GM21423 (cell line): ENCODE measurements around the gene RETSAT.
"Not testable (repeated sequence)": the region's sequence is repeated elsewhere in the genome, so short reads cannot be mapped to it uniquely, and the experiment has no call there.

Source experiments
- ATAC-seq: cut with Tn5 transposase; IDR thresholded peaks from one replicate; pipeline ENCODE4 v1.9.1; 2021; ENCODE audit warnings: mild to moderate bottlenecking, moderate library complexity; ENCODE audit not compliant: unreplicated experiment

Gene RETSAT

DNA sequence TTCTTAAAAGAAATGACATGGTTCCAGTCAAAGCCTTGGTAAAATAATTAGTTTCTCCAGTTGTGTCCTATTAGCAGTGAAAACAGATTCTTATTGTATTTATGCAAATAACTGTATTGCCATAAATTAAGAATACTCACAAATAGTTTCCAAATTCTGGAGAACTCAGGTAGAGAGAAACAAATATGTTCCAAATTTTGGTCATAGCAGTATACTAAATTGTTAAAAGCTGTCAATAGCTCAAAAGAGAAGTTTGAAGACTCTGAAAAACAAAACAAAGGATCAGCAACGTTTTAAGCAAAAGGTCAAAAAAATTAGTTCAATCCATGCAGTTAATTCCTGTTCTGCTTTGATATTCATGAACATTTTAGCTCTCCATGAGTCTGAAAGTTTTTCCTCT lies 25.7 kb upstream of the RETSAT start:
- ATAC-seq: no peak

- ATAC-seq: no peak
Measured at GRCh38 chr2:85378257-85378656, 23.9 kb upstream of the RETSAT start.

DNA sequence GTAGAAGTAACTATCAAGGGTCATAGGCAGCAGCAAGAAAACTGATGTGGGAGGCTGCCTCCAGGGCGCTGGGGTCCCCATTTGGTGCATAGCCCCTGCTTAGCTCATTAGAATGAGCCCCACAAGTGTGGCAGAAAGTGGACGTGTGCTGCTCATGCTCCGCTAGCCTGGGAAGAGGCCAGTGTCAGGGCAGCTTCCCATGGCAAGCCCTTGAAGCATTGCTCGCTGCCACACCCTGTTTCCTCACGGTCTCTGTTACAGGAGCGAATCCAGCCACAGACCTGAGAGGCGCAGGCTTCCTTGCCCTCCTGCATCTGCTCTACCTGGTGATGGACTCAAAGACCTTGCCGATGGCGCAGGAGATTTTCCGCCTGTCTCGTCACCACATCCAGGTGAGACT lies 22.8 kb upstream of the RETSAT start:
- ATAC-seq: no peak

DNA sequence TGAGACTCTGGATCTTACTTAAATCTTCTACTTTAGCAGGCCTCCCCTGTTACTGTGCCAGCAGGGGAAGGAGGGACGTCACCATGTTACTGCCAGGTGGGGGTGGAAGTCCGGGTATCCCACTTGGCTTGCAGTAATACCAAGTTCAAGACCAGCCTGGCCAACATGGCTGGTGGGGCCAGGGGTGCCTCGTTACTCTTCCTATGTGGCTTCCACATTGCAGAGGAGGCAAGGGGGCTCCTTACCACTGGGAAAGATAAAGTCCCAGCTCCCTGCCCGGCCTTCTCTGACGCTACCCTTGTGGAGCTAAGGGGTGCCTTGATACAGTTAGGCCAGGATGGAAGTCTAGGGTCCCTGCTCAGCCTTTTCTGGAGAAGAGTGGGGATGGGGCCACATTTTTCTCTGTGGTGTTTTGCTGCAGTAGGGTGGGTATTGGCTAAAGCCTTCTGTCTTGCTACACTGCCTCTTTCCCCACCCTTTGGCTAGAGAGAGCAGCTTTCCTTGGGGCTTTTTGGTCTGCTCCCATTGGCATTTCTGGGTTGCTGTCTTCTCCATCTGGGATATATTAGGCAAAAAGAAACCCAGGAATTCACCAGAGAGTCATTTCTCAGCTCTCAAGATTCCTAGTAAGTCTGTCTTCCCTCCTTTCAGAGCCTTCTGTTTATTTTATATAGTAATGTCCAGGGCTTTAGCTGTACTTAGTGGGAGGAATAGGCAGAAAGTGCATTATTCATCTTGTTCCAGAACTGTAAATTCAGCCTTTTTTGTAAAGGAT lies 22.1 kb upstream of the RETSAT start:
- ATAC-seq: no peak

- ATAC-seq: no peak
Measured at GRCh38 chr2:85371045-85371444, 16.7 kb upstream of the RETSAT start.

DNA sequence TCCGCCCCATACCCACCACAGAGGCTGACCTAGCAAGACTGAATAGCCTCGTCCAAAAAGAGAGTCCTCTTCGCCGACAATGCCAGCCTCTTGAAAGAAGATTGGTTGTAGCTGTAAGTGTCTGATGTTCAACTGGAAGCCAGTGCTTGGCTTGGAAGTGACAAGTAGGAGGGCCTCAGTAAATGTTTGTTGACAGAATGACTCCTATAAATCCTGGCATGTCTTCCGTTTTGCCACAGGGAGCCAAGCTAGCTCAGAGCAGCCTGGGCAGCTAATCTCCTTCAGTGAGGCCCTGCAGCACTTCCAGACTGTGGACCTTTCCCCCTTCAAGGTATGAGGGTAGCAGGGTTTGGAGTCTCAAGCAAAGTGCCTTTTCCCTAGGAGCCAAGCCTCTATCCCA lies 15.2 kb upstream of the RETSAT start:
- no peak for ATAC-seq

DNA sequence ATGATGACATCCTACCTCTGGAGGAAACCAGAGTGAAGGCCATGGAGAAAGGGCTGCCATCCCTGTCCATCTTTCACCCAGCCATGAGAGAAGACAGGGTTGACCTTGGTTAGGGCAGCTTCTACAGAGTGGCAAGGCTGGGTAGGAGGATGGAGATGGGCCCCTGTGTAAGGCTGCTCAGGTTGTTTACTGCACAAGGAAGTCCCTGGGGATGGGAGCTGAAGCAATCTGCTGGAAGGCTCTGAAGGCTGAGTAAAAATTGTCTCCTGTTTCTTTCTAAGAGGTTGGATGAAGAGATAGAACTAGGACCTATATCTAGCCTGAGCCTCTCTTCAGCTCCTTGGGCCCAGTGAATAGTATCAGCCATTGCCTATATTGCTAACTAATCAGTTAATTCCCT lies 14.6 kb upstream of the RETSAT start:
- no peak for ATAC-seq

DNA sequence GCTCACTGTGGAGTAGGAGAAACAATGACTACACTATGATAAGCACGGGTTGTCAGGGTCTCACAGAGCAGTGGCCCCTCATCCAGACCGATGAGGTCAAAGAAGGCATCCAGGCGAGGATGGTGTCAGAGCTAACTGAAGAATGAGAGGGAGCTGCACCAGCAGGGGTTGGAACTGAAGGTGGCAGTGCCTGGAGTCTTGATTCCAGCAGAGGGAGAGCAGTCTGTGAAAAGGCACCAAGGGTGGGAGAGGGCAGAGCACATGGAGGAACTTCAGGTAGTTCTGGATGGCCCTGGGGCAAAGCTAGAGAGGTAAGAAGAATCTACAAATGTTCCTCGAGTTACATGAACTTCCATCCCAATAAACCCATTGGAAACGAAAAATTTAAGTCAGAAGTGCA lies 12.9 kb upstream of the RETSAT start:
- no peak for ATAC-seq

GRCh38 chr2:85362653-85363387 lies 8.5 kb upstream of the RETSAT start:
- not testable (repeated sequence) for ATAC-seq

- no peak for ATAC-seq
Measured at GRCh38 chr2:85357736-85358135, 3.4 kb upstream of the RETSAT start.

GRCh38 chr2:85356186-85356585 lies 1.9 kb upstream of the RETSAT start:
- no peak for ATAC-seq

DNA sequence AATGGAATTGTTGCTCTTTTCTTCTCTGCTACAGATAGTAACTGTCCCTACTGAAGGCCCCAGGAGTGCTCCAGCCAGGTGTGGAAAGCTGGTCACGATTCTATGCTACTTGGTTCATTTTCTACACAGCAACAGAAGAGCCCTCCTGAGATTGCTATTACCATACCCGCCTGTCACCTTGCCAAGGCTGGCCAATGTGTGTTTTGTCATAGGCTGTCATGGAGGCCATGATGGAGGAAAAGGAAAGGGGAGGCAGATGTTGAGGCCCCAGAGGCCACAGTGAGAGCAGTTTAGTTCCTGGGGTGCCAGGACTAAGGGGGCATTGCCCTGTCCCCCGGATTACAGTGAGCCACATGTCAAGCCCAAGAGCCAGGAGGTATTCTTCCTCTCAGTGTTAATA lies 1.2 kb upstream of the RETSAT start:
- no peak for ATAC-seq

DNA sequence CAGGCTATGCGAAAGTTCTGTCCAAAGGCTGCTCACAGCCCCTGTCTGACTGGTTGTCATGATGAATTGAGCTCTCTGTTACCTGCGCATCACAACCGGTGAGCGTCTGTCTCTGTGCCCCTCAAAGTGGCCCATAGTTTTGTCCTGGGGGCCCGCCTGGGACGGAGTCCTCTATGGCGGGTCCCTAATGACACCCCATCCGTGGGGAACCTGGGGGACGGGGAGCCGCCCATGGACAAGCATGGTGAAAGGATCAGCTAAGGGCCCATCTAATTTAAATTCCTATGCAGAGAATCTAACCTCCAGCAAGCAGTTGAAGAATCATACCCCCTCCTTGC lies 714 bp upstream of the RETSAT start:
- ATAC-seq: no peak

DNA sequence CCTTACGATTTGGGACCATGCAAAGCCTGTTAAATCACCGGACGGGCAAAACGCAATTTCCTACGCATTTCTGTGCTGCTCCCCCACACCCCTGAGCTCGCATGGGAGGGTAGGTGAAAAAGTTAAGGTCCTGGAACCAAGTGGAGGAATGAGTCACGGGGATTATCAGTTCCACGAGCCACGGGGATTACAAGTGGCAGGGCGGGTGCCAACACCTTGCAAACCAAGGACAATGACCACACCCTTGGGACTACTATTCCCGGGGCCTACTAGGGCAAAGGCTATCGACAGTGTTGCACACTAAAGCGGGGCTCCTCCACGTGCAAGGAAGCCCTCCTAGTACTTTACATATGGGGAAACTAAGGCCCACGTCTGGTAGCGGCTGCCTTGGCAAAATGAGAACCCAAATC lies 447 bp downstream of the RETSAT start:
- ATAC-seq: no peak

DNA sequence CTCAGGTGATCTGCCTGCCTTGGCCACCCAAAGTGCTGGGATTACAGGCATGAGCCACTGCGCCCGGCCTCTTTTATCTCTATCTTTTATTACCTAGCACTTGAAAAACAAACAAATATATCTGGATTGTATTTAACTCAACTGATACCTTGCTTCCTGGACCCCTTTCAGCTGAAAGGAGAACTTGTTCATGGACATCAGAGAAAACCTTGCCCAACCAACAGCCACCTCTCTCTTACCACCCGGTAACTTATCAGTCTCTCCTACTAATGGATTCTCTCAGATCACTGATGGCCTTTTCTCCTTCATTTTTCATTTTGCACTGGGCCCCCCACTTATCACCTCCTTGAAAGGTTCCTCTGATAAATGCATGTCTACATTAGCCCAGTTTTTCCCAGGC lies 6.7 kb downstream of the RETSAT start:
- no peak for ATAC-seq

GRCh38 chr2:85344356-85344954 lies 9.9 kb downstream of the RETSAT start:
- ATAC-seq: no peak

DNA sequence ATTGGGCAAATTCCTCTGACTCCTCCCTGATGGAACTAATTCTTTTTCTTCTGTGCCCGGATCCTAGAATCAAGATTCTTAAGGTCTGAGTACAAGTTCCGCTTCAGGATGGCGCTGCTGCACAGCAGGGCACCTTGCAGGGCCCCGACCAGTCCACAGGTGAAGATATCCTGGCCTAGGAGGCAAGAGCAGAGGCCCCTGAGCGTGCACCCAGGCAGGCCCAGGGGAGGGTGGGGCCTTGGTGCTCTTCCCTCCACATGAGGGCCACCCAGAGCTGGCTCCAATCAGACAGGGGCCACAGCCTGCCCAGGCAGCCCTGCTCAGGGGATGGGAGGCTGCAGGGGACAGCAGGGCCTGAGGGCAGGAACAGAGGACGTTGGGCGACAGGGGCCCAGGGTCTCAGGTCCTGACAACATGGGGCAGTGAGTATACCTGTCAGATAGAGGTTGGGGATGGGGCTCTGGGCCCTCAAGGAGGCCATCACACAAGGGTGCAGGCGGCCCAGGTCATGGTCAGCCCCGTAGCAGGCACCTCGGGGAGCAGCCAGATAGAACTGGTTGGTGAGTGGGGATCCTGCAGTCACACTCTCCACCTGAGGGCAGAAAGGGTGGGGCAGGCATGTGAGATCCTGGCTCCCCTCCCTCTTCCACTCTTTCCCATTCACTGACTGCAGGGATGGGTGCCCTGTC lies 11.0 kb downstream of the RETSAT start:
- not testable (repeated sequence) for ATAC-seq

GRCh38 chr2:85342156-85342555 lies 12.2 kb downstream of the RETSAT start:
- no peak for ATAC-seq

DNA sequence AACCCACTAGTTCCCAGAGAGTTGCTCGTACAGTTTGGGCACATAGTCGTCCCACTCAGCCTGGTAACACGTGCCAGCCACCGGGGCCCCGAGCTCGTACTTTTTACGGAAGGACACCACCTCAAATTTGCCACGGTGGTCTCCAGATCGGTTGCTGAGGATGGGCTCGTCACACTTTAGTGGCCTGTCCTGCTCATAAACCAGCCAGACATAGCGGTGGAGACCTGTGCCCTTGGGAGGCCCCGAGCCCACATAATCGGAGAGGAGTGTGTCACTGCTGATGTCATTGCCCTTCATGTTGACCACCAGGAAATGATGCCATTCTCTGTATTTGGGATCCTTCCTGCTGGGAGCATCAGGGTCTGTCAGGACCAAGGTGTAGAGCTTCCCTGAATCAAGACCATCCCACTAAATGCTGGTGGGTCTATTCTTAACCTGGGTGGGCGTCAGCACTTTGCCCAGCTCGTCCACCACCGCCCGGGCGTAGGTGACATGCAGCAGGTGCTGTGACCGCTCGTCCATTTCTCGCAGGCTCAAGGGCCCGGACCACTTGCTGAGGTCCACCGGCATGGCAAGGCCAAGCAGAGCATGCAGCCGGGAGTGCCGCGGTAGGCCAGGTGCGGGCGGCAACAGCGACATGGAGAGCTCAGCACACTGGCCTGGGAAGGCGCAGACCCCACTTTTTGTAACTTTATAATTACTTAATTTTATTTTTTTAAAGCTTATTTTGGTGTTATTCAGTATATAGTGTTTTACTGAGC lies 12.9 kb downstream of the RETSAT start:
- ATAC-seq: no peak

DNA sequence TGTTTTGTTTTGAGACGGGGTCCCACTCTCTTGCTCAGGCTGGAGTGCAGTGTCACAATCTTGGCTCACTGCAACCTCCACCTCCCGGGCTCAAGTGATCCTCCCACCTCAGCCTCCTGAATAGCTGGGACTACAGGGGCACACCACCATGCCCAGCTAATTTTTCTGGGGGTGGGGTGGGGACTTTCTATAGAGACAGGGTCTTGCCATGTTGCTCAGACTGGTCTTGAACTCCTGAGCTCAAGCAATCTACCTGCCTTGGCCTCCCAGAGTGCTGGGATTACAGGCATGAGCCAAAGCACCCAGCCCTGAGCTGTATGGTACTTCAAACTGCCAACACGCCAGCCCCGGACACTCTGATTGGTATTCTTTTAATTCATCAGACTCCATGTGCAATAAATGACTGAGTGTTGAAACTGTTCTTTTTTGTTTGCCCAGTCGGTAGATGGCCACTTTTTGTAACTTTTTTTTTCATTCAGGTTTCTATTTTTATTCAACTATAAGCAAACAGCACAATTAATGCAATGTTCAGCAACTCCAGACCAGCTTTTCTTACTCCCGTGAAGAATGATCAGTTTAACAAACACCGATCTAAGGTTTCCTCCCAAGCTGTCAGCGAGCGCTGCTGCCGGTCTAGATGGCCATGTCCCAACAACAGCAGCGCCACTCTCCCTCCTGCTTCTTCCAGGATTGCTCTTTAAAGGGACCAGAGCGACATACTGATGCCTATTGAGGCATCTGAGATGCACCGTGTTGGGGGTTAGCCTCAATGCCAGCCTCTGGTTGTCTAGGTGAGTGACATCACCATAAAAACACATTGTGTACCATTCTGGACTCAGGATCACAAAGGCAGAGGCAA lies 14.1 kb downstream of the RETSAT start:
- no peak for ATAC-seq
